Activated T-helper 1 cell treated with anti-CD3 and anti-CD28 coated beads, Interleukin-12 subunit alpha, Interleukin-12 subunit beta, Interleukin-2, Interleukin-4 antibody, amounts not matched to agents 30 ng/mL and 10 ng/mL and 1 ng/mL, durations not matched to agents 14 hours and 24 hours and 36 hours (primary cell): ENCODE results near the gene SF3B2. TPM values are rescaled to one million over a fixed set of nuclear protein-coding genes. Genes with fewer than 3 reads are reported as not detected.
A peak's percentile ranks its signal among the peaks of the same experiment; 100 is the strongest.

ENCODE experiments used
- DNase-seq: peaks from one replicate; pipeline ENCODE4 v3.0.0; 2021; ENCODE audit warnings: low spot score
- H3K27ac Mint-ChIP-seq: one replicate; pipeline ENCODE4 v1.8.0; 2021; ENCODE audit warnings: mild to moderate bottlenecking, mixed read lengths
- H3K27me3 Mint-ChIP-seq: one replicate; pipeline ENCODE4 v1.8.0; 2022; ENCODE audit warnings: mild to moderate bottlenecking, moderate library complexity, mixed read lengths; ENCODE audit not compliant: insufficient read depth
- H3K36me3 Mint-ChIP-seq: one replicate; pipeline ENCODE4 v1.8.0; 2021; ENCODE audit warnings: low read depth, mixed read lengths
- H3K4me1 Mint-ChIP-seq: one replicate; pipeline ENCODE4 v1.8.0; 2021; ENCODE audit warnings: low read depth, mixed read lengths
- H3K4me3 Mint-ChIP-seq: one replicate; pipeline ENCODE4 v1.8.0; 2021; ENCODE audit warnings: mild to moderate bottlenecking, moderate library complexity, mixed read lengths
- H3K9me3 Mint-ChIP-seq: one replicate; pipeline ENCODE4 v1.8.0; 2021; ENCODE audit warnings: mixed read lengths
- intact Hi-C: fragments of 100-400 bp; cut with micrococcal nuclease; formaldehyde crosslinking; loops from one replicate; pipeline ENCODE4 v1.15.1; 2024
- total RNA-seq: library from RNA; stranded (reverse); gene quantifications from 2 replicates; pipeline ENCODE4 v1.2.3, GENCODE V29; 2022

The SF3B2 gene
- total RNA-seq, 1 donor from 2014 or later: 267 TPM

DNA sequence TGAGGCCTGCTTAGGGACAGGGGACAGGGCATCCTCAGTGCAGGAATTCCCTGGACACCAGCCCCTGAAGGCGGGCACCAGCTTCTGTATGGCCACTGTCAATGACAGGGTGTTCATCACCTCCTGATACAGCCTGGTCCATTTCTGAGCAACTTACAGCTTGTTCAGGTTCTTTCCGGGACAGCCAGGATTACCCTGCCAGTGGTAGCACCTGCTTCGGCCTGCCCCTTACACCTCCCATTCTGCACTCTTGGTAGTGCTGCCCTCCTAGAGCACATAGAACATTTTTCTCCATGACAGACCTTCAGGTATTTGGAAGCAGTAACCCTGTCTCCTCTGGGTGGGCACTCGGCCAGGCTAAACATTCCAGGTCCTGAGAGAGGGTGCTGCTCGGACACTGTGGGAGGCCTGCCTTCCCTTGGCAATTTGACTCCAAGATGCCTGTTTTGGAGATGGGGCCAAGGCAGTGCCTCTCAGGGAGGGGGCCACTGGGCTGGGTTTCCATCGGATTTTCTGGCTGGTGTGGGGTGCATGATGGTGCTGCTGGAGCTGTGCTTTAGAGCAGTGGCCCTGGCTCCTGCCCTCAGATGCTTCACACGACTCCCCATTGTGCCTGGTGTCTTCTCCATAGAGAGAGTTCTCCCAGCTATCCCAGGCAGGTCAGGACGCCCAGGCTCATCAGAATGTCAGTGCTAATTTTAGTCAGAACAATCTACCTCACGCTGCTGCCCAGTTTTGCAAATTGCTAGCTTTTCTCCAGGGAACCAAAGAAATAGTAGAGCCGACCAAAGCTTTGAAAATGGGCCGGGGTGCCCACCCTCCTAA lies 4.4 kb upstream of the SF3B2 start:
- intact Hi-C loops: no loop called here
- Mint-ChIP-seq H3K36me3 (peaks cover 5% of the 10 kb centered on the region), H3K27me3 (peaks cover 7% of the 10 kb centered on the region), H3K9me3 (no peaks in the 10 kb centered on the region), H3K4me1 (peaks cover 29% of the 10 kb centered on the region), H3K27ac (no peak overlapping the region), H3K4me3 (no peak overlapping the region)
- DNase-seq: no peak

DNA sequence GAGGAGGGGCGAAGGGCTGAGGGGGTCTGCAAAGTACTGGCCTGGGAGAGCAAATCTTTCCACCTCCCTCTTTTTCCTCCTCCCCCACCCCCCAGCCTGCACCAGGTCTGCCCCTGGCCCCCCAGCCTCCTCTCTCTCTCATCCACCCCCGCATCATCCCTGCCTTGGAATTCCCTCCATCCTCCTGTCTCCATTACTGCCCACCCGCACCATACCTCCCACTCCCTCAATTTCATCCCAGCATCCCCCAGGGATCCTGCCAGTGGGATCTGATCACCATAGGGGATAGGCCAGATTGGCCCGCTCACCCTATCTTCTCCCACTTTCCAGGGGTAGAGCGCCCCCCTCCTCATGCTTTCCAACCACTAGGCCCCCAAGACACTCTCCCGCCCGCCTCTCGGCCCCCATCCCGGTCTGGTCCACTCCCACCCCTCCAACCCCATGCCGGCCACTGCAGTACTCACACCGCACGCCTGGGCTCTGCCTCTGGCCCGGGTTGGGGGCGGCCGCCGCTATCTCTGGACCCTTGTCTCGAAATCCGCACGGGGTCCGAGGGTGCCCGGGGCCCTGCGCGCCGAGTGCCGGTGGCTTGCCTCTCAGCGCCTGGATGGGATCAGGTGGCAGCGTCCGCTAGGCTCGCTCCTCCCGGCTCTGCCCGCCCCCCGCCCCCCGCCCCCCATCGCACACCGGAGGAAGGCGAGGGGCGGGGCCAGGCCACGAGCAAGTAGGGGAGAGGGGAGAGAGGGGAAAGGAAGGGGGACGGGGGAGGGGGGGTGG lies 3.4 kb upstream of the SF3B2 start, which contains the start of gene GAL3ST3:
GAL3ST3 (minus strand) TSS at position 615 of the 777 bp plus-strand sequence. CDS start 3,746 bp downstream, outside the sequence.
- DNase-seq: no peak
- Mint-ChIP-seq H3K9me3 (no peaks in the 10 kb centered on the region), H3K4me3 (no peak within 1 kb of the TSS)

DNA sequence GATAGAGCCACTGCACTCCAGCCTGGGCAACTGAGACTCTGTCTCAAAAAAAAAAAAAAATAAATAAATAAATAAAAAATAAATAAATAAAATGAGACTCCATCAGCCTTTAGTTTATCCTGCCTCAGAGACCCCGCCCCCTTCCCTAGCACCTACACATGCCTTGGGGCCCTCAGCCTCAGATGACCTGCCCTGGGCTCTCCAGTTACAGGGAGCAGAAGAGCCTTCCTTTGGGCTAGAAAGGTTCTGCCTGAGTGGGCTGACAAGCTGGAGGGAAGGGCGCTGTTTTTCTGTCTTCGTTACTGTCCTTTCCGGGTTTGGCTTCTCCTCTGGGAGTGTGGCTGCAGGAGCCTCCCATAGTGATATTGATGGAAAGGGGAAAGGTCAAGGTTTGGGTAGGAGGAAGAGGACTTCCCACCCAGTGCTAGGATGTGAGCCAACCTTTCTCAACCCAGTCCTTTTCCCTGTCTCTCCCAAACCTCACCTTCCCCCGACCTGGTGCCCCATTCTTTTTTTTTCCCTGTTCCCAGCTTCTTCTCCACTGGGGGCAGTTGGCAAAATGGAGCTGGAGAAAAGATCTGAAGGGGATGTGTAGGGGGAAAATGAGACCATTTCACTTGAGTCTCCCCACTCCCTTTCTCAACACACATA lies 1.5 kb upstream of the SF3B2 start:
- peak overlapping the region; percentile 100 for H3K4me3 Mint-ChIP-seq
- no peak for DNase-seq
- intact Hi-C loops: loop anchor here (5.0 to 10.0 kb wide), 2 partner anchors 158 to 294 kb away; partner anchors contain the start of genes B4GAT1, BRMS1 and CCDC85B

More for the DNA sequence above, 3.4 kb upstream of the SF3B2 start, which contains the start of gene GAL3ST3:
- Mint-ChIP-seq H3K27ac (no peak within 1 kb of the TSS), H3K4me1 (peaks cover 39% of the 10 kb centered on the region), H3K27me3 (peaks cover 7% of the 10 kb centered on the region), H3K36me3 (peaks cover 10% of the 10 kb centered on the region)
- intact Hi-C loops: no loop called here

DNA sequence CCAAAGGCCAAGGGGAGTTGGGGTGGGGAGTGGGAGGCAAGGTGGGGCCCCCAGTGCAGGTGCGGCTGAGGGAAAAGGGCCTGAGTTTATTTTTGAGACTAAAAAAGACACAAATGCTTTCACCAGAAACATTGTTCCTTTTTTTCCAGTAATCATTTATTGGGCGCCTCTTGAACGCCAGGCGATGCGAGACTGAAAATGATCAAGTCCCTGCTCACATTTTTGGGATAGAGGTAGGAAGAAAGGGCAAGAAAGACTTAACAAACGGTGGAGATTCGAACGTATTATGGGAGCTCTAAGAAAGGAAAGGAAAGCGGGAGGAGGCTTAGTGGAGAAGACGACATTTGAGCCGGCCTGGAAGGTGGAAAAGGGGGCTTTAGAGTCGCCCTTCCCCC lies 796 bp upstream of the SF3B2 start:
- no peak for DNase-seq
- Mint-ChIP-seq H3K4me1 (peaks cover 33% of the 10 kb centered on the region), H3K9me3 (no peaks in the 10 kb centered on the region), H3K27me3 (peaks cover 4% of the 10 kb centered on the region), H3K4me3 (peak overlapping the region; percentile 100), H3K27ac (peak overlapping the region; percentile 83), H3K36me3 (peaks cover 23% of the 10 kb centered on the region)
- intact Hi-C loops: loop anchor here (5.0 to 10.0 kb wide), 2 partner anchors 159 to 293 kb away; partner anchors contain the start of genes B4GAT1, BRMS1 and CCDC85B

More for the DNA sequence above, 1.5 kb upstream of the SF3B2 start:
- no peaks in the 10 kb centered on the region for H3K9me3 Mint-ChIP-seq
- H3K4me1 Mint-ChIP-seq: peaks cover 35% of the 10 kb centered on the region
- H3K27ac Mint-ChIP-seq: peak overlapping the region; percentile 83
- H3K36me3 Mint-ChIP-seq: peaks cover 20% of the 10 kb centered on the region
- H3K27me3 Mint-ChIP-seq: peaks cover 4% of the 10 kb centered on the region

DNA sequence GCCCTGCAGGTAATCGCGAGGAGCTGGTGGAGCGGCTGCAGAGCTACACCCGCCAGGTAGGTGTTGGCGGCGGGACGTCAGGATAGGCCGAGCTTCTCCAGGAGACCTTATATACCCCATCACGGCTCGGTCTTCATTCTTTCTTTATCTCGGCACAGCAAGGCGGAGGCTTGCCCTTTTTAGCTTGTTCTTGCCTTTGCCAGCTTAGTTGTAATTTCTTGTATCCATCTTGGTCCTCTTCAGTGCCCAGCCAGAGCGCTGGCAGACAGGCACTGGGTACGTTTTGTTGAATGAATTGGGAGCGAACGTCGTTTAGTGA lies 459 bp downstream of the SF3B2 start:
- intact Hi-C loops: loop anchor here (1.0 to 10.0 kb wide), 6 partner anchors 17 to 292 kb away; partner anchors contain the start of genes B4GAT1, BANF1, BRMS1 and CCDC85B
- H3K9me3 Mint-ChIP-seq: no peaks in the 10 kb centered on the region
- peaks cover 33% of the 10 kb centered on the region for H3K4me1 Mint-ChIP-seq
- peaks cover 4% of the 10 kb centered on the region for H3K27me3 Mint-ChIP-seq
- H3K36me3 Mint-ChIP-seq: peaks cover 34% of the 10 kb centered on the region
- H3K27ac Mint-ChIP-seq: peak overlapping the region; percentile 97
- H3K4me3 Mint-ChIP-seq: peak overlapping the region; percentile 100
- no peak for DNase-seq

DNA sequence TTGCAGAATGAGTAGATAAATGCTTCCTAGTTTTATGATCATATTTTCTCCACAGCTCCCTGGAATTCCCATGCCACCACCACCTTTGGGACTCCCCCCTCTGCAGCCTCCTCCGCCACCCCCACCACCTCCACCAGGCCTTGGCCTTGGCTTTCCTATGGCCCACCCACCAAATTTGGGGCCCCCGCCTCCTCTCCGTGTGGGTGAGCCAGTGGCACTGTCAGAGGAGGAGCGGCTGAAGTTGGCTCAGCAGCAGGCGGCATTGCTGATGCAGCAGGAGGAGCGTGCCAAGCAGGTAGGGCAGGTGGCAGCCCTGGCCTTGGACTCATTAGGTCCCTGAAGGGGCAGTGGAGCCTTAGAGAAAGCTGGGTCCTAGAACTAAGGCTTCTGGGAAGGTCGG lies 2.9 kb downstream of the SF3B2 start:
- H3K27me3 Mint-ChIP-seq: no peaks in the 10 kb centered on the region
- H3K4me3 Mint-ChIP-seq: no peak overlapping the region
- no peaks in the 10 kb centered on the region for H3K9me3 Mint-ChIP-seq
- peaks cover 48% of the 10 kb centered on the region for H3K36me3 Mint-ChIP-seq
- no peak for DNase-seq
- intact Hi-C loops: loop anchor here (10.0 kb wide), 1 partner anchor 290 kb away; the partner anchor contains the start of genes B4GAT1 and BRMS1
- no peak overlapping the region for H3K27ac Mint-ChIP-seq
- H3K4me1 Mint-ChIP-seq: peaks cover 39% of the 10 kb centered on the region

DNA sequence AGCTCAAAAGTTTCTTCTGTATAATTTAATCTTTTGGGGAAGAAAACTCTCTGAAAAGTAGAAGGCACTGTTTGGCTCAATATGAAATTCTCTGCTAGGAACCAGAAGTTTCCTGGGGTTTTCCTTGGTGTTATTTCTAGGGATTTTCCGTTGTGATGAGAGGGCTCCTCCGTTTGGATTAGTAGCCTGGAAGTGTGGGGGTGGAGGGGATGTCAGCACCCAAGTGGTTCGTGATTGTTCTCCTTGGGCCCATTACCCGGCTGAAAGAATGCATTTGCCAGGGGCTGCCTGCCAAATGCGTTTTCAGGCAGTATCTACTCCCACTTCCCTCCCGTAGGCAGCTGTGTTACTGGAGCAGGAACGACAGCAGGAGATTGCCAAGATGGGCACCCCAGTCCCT lies 4.3 kb downstream of the SF3B2 start:
- no peak overlapping the region for H3K4me3 Mint-ChIP-seq
- no peaks in the 10 kb centered on the region for H3K27me3 Mint-ChIP-seq
- H3K4me1 Mint-ChIP-seq: peaks cover 42% of the 10 kb centered on the region
- H3K9me3 Mint-ChIP-seq: no peaks in the 10 kb centered on the region
- intact Hi-C loops: loop anchor here (10.0 kb wide), 1 partner anchor 288 kb away; the partner anchor contains the start of genes B4GAT1 and BRMS1
- H3K36me3 Mint-ChIP-seq: peaks cover 60% of the 10 kb centered on the region
- no peak for DNase-seq
- H3K27ac Mint-ChIP-seq: no peak overlapping the region

DNA sequence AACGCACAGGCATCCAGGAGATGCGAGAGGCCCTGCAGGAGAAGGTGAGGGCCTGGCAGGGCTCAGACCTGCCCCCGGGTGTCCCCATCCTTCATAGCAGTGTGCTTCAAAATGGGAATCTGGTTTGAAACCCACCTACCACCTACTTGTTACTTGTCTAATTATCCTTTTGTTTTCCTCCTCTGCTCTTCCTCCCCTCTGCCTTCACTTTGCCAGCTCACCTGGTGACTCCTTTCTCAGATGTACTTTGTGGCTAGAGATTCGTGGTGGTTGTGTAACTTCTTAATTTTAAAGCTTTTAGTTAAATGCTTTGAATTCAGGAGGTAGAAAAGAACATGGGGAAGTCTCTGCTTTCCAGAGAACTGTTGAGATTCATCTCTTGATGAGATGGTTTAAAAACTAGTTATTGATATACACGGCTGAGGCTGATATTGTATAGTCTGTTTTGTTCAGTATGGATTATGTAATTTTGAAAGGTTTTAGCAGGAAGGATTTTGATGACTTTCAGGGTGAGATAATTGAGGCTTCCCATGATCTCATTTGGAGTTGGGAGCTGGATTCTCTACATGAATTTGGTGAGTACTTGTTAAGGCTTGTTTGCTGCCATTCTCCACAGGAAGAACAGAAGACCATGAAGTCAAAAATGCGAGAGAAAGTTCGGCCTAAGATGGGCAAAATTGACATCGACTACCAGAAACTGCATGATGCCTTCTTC lies 8.0 kb downstream of the SF3B2 start:
- intact Hi-C loops: loop anchor here (10.0 kb wide), 1 partner anchor 285 kb away; the partner anchor contains the start of genes B4GAT1 and BRMS1
- H3K4me3 Mint-ChIP-seq: no peak overlapping the region
- H3K27ac Mint-ChIP-seq: peak overlapping the region; percentile 3
- no peak for DNase-seq
- H3K4me1 Mint-ChIP-seq: peaks cover 42% of the 10 kb centered on the region
- H3K9me3 Mint-ChIP-seq: no peaks in the 10 kb centered on the region
- H3K36me3 Mint-ChIP-seq: peaks cover 65% of the 10 kb centered on the region
- H3K27me3 Mint-ChIP-seq: no peaks in the 10 kb centered on the region

DNA sequence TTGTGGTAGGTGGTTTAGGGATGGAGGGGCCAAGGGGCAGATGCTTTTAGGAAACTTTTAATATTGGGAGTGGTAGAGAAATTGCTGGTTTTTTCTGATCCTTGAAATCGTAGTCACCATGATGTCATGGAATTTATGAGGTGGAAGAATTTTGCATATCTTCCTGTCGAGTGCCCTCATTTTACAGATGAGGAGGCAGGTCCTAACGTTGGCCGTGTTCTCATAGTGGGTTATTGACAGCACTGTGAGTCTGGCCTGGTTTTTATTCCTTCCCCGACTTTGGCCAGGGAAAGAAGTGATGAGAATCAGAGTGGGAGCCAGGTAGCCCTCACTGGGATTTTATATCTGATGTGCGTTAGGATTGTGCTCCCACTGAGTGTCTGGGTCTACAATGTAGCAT lies 9.1 kb downstream of the SF3B2 start:
- peak overlapping the region; percentile 89 for H3K27ac Mint-ChIP-seq
- intact Hi-C loops: no loop called here
- H3K4me3 Mint-ChIP-seq: no peak overlapping the region
- no peaks in the 10 kb centered on the region for H3K27me3 Mint-ChIP-seq
- no peaks in the 10 kb centered on the region for H3K9me3 Mint-ChIP-seq
- peaks cover 63% of the 10 kb centered on the region for H3K36me3 Mint-ChIP-seq
- H3K4me1 Mint-ChIP-seq: peaks cover 41% of the 10 kb centered on the region
- no peak for DNase-seq

DNA sequence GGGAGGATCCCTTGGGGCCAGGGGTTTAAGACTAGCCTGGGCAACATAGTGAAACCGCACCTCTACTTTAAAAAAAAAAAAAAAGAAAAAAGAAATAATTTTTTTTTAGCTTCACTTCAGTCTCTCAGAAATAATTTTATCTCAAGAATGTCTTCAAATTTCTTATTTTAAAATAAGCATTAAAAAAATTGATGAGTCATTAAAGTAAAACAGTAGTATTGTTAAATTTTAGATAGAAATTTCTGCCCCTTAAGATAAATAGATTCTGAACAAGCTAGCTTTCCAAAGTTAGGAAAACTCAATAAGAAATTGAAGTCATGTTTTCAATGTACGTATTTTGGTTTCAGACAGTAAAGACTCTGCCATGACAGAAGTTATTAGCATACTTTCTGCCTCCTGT lies 10.2 kb downstream of the SF3B2 start:
- peaks cover 65% of the 10 kb centered on the region for H3K36me3 Mint-ChIP-seq
- H3K27me3 Mint-ChIP-seq: no peaks in the 10 kb centered on the region
- H3K4me3 Mint-ChIP-seq: no peak overlapping the region
- no peak for DNase-seq
- peaks cover 52% of the 10 kb centered on the region for H3K4me1 Mint-ChIP-seq
- H3K27ac Mint-ChIP-seq: peak overlapping the region; percentile 57
- intact Hi-C loops: no loop called here
- no peaks in the 10 kb centered on the region for H3K9me3 Mint-ChIP-seq

DNA sequence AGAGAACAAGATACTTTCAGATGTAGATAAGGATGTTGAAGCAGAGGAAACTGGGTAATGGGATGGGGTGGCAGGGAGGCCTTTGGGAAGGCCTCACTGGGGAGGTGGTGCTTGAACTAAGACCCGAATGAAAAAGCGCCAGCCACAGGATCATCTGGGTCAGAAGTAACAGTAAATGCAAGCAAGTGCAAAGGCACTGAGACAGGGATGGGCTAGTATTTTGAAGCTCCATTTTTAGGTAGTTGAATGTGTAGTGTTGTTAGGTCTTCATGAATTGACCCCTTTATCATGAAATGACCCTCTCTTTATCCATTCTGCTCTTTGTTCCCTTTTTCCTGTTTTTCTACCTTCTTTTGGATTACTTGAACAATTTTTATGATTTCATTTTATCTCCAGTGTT lies 11.7 kb downstream of the SF3B2 start:
- peaks cover 63% of the 10 kb centered on the region for H3K4me1 Mint-ChIP-seq
- H3K4me3 Mint-ChIP-seq: no peak overlapping the region
- H3K27me3 Mint-ChIP-seq: no peaks in the 10 kb centered on the region
- intact Hi-C loops: no loop called here
- H3K36me3 Mint-ChIP-seq: peaks cover 63% of the 10 kb centered on the region
- DNase-seq: no peak
- no peaks in the 10 kb centered on the region for H3K9me3 Mint-ChIP-seq
- H3K27ac Mint-ChIP-seq: peak overlapping the region; percentile 36

DNA sequence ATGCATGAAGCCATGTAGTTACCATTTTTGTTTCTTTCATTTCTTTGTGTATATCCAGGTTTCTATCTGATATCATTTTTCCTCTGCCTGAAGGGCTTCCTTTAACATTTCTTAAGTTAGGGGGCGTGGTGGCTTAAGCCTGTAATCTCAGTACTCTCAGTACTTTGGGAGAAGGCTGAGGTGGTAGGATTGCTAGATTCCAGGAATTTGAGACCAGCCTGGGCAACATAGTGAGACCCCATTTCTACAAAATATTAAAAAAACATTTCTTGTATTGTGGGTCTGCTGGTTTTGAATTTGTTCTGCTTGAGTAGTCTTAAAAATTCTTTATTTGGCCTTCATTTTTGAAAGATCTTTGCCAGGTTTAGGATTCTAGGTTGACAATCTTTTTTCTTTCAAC lies 12.4 kb downstream of the SF3B2 start:
- Mint-ChIP-seq H3K9me3 (no peaks in the 10 kb centered on the region), H3K27me3 (no peaks in the 10 kb centered on the region), H3K27ac (peak overlapping the region; percentile 17), H3K36me3 (peaks cover 61% of the 10 kb centered on the region), H3K4me3 (no peak overlapping the region), H3K4me1 (peaks cover 69% of the 10 kb centered on the region)
- intact Hi-C loops: no loop called here
- DNase-seq: no peak
